Forelimb muscle (tissue), 1 donor: ENCODE data around the gene RAB13. TPM values are rescaled to one million over a fixed set of nuclear protein-coding genes. Genes with fewer than 3 reads are reported as not detected.
"Not testable (repeated sequence)": the region's sequence is repeated elsewhere in the genome, so short reads cannot be mapped to it uniquely, and the experiment has no call there.

Experiments
- DNase-seq: peaks from one replicate; pipeline ENCODE4 v3.0.0-alpha.2; 2013; ENCODE audit warnings: low read depth
- polyA plus RNA-seq: library from polyadenylated mRNA; unstranded; fragments of 120-200 nt; gene quantifications from one replicate; pipeline ENCODE4 v1.2.1, GENCODE V29; 2013; ENCODE audit not compliant: insufficient read length

RAB13 gene
- polyA plus RNA-seq, result 70.3 TPM

DNA sequence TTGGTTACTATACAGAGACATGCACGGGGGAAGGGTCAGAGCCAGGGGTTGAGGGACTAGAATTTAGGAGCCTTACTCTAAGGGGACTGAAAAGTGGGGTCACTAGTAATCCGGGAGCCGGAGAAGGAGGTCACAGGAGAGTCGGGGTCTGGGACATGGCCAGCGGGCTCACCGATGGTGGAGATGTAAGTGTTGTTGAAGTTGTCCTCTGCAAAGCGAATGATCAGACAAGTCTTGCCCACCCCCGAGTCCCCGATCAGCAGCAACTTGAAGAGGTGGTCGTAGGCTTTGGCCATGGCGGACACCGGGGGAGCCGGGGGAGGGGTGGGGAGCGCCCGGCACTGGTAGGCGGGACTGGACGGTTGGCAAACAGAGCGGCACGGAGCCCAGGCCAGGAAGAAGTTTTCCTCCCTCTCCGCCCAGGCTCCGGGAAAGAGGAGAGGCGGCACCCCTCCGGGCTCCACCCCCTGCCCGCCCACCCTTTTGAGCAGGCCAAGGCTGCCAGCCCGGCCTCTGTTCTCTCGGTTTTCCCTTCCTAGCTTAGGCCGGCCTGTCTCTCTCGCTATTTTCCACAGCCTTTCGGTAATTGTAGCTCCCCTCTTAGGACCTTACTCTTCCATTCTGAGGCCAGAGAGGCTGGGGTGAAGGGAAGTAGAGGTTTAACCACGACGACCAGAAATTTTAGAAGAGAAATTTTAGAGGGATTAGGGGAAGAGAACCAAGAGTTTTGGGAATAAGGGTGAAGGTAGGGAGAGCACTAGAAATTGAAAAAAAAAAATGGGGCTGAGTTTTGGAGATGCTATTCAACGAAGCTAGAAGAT, at the start of gene RAB13:
RAB13 (minus strand) TSS at position 399 of the 821 bp plus-strand sequence; CDS start at position 296, 103 bp downstream.
- no peak for DNase-seq

DNA sequence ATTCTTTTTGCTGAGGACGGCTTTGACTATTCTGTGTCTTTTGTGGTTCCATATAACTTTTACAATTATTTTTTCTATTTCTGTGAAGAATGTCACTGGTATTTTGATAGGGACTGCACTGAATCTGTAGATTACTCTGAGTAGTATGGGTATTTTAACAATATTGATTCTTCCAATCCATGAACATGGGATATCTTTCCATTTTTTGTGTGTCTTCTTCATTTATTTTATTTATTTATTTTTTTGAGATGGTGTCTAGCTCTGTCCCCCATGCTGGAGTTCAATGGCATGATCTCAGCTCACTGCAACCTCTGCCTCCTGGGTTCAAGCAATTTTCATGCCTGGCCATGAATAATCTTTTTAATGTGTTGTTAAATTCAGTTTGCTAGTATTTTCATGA, 47.6 kb upstream of the RAB13 start:
- DNase-seq, result not testable (repeated sequence)

DNA sequence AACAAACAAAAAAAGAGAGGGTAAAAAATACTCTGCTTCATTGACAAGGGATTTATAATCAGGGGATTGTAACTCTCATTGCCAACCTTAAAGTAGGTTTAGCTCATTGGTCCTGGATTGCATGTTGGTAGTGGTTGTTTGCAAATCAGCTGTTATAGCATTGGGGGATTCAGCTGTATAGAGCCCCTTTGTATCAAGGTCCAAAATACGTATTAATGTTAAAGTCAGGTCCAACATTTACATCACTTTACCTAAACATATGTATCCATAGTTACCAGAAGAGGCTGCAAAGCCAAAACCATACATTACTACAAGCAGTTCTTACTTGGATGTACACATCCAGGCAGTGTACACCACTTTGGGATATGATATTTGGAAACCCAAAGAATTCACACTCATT, 33.8 kb upstream of the RAB13 start:
- no peak for DNase-seq

DNA sequence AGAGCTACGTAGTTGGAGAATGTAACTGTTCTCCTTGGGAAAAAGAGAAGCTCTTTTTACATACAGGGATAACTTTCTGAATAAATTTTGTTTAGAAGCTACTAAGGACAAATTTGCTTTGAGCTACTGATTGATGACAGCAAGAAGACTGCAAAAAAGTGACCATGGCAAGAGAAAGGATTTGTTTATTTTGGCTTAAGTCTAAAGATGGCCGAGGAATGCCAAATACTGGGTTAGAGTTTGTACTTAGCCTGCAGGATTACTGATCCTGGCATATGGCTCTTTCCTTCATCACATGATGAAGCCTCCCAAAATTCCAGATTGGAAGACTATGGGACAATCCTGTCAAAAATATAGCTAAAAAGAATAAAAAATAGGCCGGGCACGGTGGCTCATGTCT, 33.1 kb upstream of the RAB13 start:
- no peak for DNase-seq

DNA sequence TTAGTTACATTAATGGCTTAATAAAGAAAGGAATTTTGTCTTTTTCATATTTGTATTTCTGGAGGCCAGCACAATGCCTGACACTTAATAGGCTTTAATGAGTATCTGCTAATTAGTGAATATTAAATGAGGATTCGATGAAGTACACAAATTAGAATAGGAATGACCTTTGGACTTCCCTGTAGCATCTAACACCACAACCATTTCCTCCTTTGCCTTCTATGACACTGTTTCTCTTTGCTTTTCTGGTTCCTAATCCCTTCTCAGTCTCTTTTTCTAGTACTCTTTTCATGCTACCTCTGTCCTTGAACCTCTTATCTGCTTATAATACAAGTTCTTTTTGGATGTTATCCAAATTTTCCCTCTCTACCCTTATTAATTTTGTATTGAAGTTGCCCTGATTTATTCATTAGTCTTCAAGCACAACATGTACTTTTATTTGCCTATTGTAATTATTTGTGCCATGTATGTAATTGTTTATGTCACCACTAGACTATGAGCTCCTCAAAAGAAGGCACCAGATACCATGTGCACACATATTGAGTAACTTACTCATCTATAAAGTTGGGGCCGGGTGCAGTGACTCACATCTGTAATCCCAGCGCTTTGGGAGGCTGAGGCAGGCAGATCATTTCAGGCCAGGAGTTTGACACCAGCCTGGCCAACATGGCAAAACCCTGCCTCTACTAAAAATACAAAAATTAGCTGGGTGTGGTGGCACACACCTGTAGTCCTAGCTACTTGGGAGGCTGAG, 28.2 kb upstream of the RAB13 start:
- no peak for DNase-seq

DNA sequence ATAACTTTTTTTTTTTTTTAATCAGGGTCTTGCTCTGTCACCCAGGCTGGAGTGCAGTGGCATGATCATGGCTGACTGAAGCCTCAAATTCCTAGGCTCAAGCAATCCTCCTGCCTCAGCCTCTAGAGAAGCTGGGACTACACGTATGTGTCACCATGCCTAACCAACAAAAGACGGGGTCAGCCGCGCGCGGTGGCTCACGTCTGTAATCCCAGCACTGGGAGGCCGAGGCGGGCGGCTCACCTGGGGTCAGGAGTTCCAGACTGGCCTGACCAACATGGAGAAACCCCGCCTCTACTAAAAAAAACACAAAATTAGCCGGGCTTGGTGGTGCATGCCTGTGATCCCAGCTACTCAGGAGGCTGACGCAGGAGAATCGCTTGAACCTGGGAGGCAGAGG, 26.4 kb upstream of the RAB13 start:
- DNase-seq, result not testable (repeated sequence)

DNA sequence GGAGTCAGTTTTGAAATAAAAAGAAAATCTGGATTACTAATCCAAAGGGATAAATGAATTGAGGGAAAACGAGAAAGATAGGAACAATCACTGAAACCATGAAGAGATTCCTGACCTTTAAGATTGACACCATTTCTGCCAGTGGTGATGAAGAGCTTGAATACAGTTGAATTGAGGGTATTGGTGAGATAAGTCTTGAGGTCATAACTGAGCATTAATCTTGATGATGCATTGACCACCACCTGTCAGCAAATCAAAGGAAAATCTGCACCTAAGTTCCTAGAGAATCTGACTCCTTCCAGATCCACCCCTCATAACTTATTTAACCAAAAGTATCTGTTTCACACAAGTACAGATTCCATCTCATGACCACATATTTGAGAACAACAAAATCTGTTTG, 26.0 kb upstream of the RAB13 start:
- DNase-seq, result no peak

DNA sequence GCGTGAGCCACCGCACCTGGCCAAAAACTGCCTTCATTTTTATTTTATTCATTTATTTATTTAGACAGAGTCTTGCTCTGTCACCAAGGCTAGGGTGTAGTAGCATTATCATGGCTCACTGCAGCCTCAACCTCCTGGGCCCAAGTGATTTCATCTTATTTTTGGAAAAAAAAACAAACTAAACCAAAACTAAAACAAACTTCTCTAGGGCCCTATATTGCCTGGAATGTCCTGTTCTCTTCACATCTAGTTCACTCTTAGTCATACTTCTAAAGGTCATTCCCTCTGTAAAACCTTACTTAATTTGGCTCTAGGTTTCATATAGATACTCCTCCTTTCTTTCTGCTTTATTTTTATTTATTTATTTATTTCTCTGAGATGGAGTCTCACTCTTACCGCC, 20.0 kb upstream of the RAB13 start:
- no peak for DNase-seq

- DNase-seq, result no peak
Measured at GRCh38 chr1:154000420-154000819, 14.3 kb upstream of the RAB13 start.

DNA sequence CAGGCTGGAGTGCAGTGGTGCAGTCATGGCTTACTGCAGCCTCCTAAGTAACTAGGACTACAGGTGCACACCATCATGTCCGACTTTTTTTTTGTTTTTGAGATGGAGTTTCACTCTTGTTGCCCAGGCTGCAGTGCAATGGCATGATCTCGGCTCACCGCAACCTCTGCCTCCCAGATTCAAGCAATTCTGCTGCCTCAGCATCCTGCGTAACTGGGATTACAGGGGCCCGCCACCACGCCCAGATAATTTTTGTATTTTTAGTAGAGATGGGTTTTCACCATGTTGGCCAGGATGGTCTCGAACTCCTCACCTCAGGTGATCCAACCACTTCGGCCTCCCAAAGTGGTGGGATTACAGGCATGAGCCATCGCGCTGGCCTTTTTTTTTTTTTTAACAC, 10.7 kb upstream of the RAB13 start:
- not testable (repeated sequence) for DNase-seq

- DNase-seq, result no peak
Measured at GRCh38 chr1:153995640-153996039, 9.5 kb upstream of the RAB13 start.

DNA sequence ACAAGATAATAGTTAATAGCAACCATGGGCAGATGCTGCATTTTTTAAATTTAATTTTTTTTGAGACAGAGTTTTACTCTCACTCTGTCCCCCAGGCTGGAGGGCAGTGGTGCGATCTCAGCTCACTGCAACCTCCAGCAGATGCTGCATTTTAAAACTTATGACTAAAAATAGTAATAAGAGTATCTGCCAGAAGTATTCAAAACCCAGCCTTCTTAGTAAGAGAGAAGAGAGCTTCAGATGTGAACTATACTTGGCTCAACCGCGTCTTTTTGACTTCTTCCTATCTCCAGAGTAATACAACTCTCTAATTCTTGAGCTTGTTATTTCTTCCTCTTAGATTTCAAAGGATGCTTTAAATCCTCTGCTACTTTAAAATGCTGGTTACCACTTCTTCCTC, 9.1 kb upstream of the RAB13 start:
- no peak for DNase-seq

- DNase-seq, result no peak
Measured at GRCh38 chr1:153991806-153992205, 5.7 kb upstream of the RAB13 start.

GRCh38 chr1:153991151-153991630, 5.1 kb upstream of the RAB13 start:
- no peak for DNase-seq

- DNase-seq, result peak; percentile 99
Measured at GRCh38 chr1:153990468-153991150, 4.5 kb upstream of the RAB13 start, which contains the start of gene RPS27. Gene RPS27, plus strand, starts transcription at chr1:153990762. Its CDS starts 35 bp downstream, at chr1:153990797.

- no peak for DNase-seq
Measured at GRCh38 chr1:153987621-153988020, 1.5 kb upstream of the RAB13 start.

DNA sequence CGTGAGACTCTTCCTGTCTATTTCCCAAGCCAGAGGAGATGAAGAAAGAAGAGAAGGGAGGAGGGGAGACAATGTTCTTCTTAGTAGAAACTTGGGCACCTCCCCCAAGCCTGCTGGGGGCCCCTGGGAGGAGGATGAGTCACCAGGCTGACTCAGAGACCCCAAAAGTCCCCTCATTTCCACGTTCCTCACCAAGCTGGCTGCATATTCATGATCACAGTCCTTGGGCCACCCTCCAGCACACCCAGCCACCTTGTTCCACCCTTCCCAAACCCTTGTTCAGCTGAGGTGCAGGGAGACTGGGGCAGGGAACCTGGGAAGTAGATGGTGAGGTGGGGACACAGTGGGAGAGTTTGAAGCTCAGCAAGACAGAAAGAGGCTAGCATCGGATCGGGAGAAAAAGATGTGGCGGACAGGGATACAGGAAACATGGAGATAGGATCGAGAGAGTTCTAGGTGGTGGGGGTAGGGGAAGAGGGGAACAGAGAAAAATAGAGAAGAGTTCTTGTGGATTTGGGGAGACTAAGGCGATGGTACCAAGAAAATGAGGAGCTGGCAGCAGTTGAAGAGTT, 712 bp downstream of the RAB13 start:
- DNase-seq, result no peak

DNA sequence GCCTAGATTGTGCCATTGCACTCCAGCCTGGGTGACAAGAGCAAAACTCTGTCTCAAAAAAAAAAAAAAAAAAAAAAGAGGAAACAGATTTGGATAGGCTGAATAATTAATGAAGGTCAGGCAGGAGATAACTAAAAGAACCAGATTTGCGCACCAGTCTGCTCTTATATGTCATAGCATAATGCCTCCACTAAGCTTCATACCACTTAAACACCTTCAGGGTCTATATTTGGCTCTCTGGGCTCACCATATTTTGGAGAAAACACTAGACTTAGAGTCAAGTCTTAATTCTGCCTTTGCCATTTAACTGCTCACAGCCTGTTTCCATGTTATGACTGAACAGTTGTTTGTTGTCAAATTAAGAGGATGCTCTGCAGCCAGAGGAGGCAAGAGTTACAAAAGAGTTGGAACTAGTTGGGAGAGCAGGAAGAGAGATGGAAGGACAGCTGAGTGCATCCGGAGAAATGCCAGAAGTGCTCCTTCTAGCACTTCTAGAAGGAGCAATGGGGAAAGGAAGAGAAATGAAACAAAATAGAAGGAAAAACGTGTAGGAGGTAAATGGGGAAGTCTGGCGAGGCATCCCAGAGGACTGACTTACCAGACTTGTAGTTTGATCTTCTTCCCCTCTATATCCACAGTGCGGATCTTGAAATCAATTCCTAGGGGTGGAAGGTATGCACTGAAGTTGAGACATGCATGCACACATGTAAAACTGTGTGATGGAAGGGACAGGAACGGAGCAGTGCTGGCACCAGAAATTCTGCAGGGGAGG, 1.8 kb downstream of the RAB13 start:
- DNase-seq, result no peak

DNA sequence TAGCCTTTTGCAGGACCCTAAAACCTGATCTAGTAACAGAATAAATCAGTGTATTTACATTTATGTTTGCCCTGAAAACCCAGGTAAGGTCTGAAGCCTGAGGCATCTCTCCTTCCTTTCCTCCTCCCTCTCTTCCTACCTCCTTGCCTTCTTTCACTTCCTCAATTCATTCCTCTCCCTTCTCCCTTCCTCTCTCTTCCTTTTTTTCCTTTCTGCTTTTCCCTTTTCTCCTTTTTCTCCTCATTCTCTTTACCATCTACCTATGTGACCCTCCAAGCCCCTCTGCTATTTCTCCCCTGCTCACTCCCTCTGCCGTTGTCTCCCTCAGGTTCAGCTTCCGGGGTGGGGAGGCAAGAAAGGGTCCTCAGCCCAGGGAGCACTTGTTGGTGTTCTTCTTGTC, 4.4 kb downstream of the RAB13 start:
- not testable (repeated sequence) for DNase-seq

GRCh38 chr1:153979091-153979490, 7.0 kb downstream of the RAB13 start:
- DNase-seq, result not testable (repeated sequence)
